Endothelial cell of umbilical vein (primary cell): Measurements from ENCODE around the gene CHCHD3. TPM values are rescaled to one million over a fixed set of nuclear protein-coding genes. Genes with fewer than 3 reads are reported as not detected.

ENCODE experiments used
- BruUV-seq: library from RNA; stranded (reverse); fragments of 400-500 nt; replicated peaks from 2 replicates; lab custom pipeline; 2021; lab: Mats Ljungman, UMichigan
- CTCF ChIA-PET: fragments of 300-600, 350-600 bp; sonication (Branson Sonifier 250); formaldehyde crosslinking; loops from one replicate; lab custom pipeline; 2021; ENCODE audit warnings: antibody characterized with exemption, inconsistent platforms; lab: Charles Lee
- POLR2A ChIA-PET: fragments of 300-600, 350-600 bp; sonication (Branson Sonifier 250); formaldehyde crosslinking; loops from one replicate; lab custom pipeline; 2021; ENCODE audit warnings: antibody characterized with exemption, inconsistent platforms; lab: Charles Lee
- DNase-seq: peaks from one replicate; pipeline ENCODE4 v3.0.0-alpha.2; 2011; ENCODE audit warnings: low read depth, low spot score
- FAIRE-seq: peaks from 2 replicates; lab custom pipeline; 2011; peaks lifted over from hg19 to GRCh38; lab: Jason Lieb, UNC
- H2AFZ ChIP-seq: 2 replicates; pipeline ENCODE4 v1.6.0; 2012; ENCODE audit warnings: low read depth, low read length, control low read depth, inconsistent platforms
- H3K27ac ChIP-seq: 2 replicates; pipeline ENCODE4 v1.5.1; 2011; ENCODE audit warnings: low read depth, mild to moderate bottlenecking, control low read depth, low read length, moderate library complexity; ENCODE audit not compliant: insufficient read depth
- H3K27me3 ChIP-seq, 2 experiments: 2 replicates each; pipeline versions ENCODE4 v1.6.0 to v1.6.1; 2011; ENCODE audit warnings: low read length in 2 of 2, mixed read lengths in 1 of 2; ENCODE audit not compliant: control insufficient read depth in 2 of 2, insufficient read depth in 2 of 2
- H3K36me3 ChIP-seq, 2 experiments: 2 replicates in 1 of 2; 3 replicates in 1 of 2; pipeline ENCODE4 v1.5.1; 2011; ENCODE audit warnings: low read length in 2 of 2, mild to moderate bottlenecking in 1 of 2, moderate library complexity in 1 of 2; ENCODE audit not compliant: control insufficient read depth in 2 of 2, insufficient read depth in 2 of 2; ENCODE audit errors: extremely low read depth in 1 of 2
- H3K4me1 ChIP-seq: 3 replicates; pipeline ENCODE4 v1.5.1; 2011; ENCODE audit warnings: mild to moderate bottlenecking, low read length; ENCODE audit not compliant: control insufficient read depth, insufficient read depth; ENCODE audit errors: extremely low read depth
- H3K4me2 ChIP-seq: 2 replicates; pipeline ENCODE4 v1.6.1; 2011; ENCODE audit warnings: low read length, control low read depth, mixed read lengths; ENCODE audit not compliant: insufficient read depth
- H3K4me3 ChIP-seq, 3 experiments: fragments of 200-600 bp in 1 of 3; sonication (generic), shearing (Covaris generic) in 1 of 3; replicated peaks in 1 of 3; 2 replicates each; pipeline ENCODE4 v1.5.1; 2011 to 2016; ENCODE audit warnings: control low read depth in 3 of 3, low read length in 3 of 3, mild to moderate bottlenecking in 2 of 3, inconsistent platforms in 1 of 3, low read depth in 1 of 3, moderate library complexity in 1 of 3; ENCODE audit not compliant: insufficient read depth in 1 of 3
- H3K79me2 ChIP-seq: 2 replicates; pipeline ENCODE4 v1.6.0; 2012; ENCODE audit warnings: low read length, inconsistent platforms; ENCODE audit not compliant: control insufficient read depth, insufficient read depth
- H3K9ac ChIP-seq: replicated peaks from 2 replicates; pipeline ENCODE3; 2011; ENCODE audit warnings: low read length, control low read depth; ENCODE audit not compliant: insufficient read depth; ENCODE audit errors: extremely low read depth
- H3K9me1 ChIP-seq: replicated peaks from 3 replicates; pipeline ENCODE4 v1.6.0; 2011; ENCODE audit warnings: mild to moderate bottlenecking, low read length; ENCODE audit not compliant: control insufficient read depth, insufficient read depth; ENCODE audit errors: extremely low read depth
- H3K9me3 ChIP-seq: replicated peaks from 2 replicates; pipeline ENCODE4 v1.5.1; 2012; ENCODE audit warnings: low read length, inconsistent platforms; ENCODE audit not compliant: control insufficient read depth, insufficient read depth
- H4K20me1 ChIP-seq: replicated peaks from 2 replicates; pipeline ENCODE3; 2011; ENCODE audit warnings: mild to moderate bottlenecking, low read length; ENCODE audit not compliant: control insufficient read depth, insufficient read depth; ENCODE audit errors: extremely low read depth
- EZH2 ChIP-seq: IDR thresholded peaks from 2 replicates; pipeline ENCODE4 v1.6.1; 2012; ENCODE audit warnings: borderline replicate concordance, low read depth, mild to moderate bottlenecking, moderate library complexity, low read length, inconsistent platforms; ENCODE audit not compliant: severe bottlenecking
- FOS ChIP-seq: IDR thresholded peaks from 2 replicates; pipeline ENCODE4 v1.6.1; 2011; ENCODE audit warnings: mild to moderate bottlenecking, low read length, moderate library complexity, borderline replicate concordance; ENCODE audit not compliant: insufficient read depth
- GATA2 ChIP-seq: IDR thresholded peaks from 2 replicates; pipeline ENCODE4 v1.7.0; 2011; ENCODE audit warnings: low read depth, mild to moderate bottlenecking, moderate library complexity, mixed read lengths, low read length; ENCODE audit not compliant: insufficient read length, insufficient read depth
- JUN ChIP-seq: IDR thresholded peaks from 2 replicates; pipeline ENCODE4 v1.6.1; 2011; ENCODE audit warnings: borderline replicate concordance, low read depth; ENCODE audit not compliant: insufficient read length, insufficient read depth
- MAX ChIP-seq: IDR thresholded peaks from 2 replicates; pipeline ENCODE4 v1.6.1; 2011; ENCODE audit not compliant: insufficient read depth, insufficient read length
- MYC ChIP-seq: IDR thresholded peaks from one replicate; pipeline ENCODE4 v1.6.1; 2011; ENCODE audit warnings: mild to moderate bottlenecking, low read depth, low read length
- POLR2A ChIP-seq: IDR thresholded peaks from 2 replicates; pipeline ENCODE4 v1.6.1; 2012; ENCODE audit warnings: low read depth, mild to moderate bottlenecking, control low read depth, low read length
- POLR2AphosphoS5 ChIP-seq: IDR thresholded peaks from 2 replicates; pipeline ENCODE4 v1.6.1; 2012; ENCODE audit warnings: low read depth, mild to moderate bottlenecking, control low read depth, low read length, moderate library complexity; ENCODE audit not compliant: insufficient read depth
- dilution Hi-C: fragments of 300-500 bp; cut with MboI; formaldehyde crosslinking; loops from one replicate; pipeline ENCODE4 v1.15.0; 2019; ENCODE audit warnings: low sequenced_read_pairs; ENCODE audit not compliant: extremely low pct_ligation_motif_present
- intact Hi-C: fragments of 100-400 bp; cut with micrococcal nuclease; formaldehyde crosslinking; loops from one replicate; pipeline ENCODE4 v1.10.0; 2022
- polyA plus RNA-seq, 4 experiments: library from polyadenylated mRNA; depleted of rRNA in 3 of 4; stranded (reverse) in 3 of 4; unstranded in 1 of 4; fragments of >200 nt; gene quantifications; 2 replicates each; pipeline versions ENCODE4 v1.2.1 to v1.2.3, GENCODE V29; 2011 to 2012; ENCODE audit warnings: missing spikeins in 1 of 4
- total RNA-seq: library from RNA; stranded (reverse); gene quantifications from 2 replicates; pipeline ENCODE4 v1.2.3, GENCODE V29; 2021
- TF ChIP-seq, protein P1 (sequence below), 2 donors: IDR thresholded peaks; 1 replicate in 1 of 2; 2 replicates in 1 of 2; pipeline ENCODE4 v1.5.1; 2011; ENCODE audit warnings: low read length in 2 of 2, mild to moderate bottlenecking in 2 of 2, moderate library complexity in 2 of 2, control low read depth in 1 of 2, inconsistent platforms in 1 of 2, low read depth in 1 of 2; ENCODE audit not compliant: insufficient read depth in 1 of 2; ENCODE audit errors: extremely low read depth in 1 of 2

CHCHD3 gene
- total and polyA plus RNA-seq, 2 donors (not counting 3 experiments of a cell fraction or from before 2014, with no cell fraction given): 22.0 to 63.7 TPM

DNA sequence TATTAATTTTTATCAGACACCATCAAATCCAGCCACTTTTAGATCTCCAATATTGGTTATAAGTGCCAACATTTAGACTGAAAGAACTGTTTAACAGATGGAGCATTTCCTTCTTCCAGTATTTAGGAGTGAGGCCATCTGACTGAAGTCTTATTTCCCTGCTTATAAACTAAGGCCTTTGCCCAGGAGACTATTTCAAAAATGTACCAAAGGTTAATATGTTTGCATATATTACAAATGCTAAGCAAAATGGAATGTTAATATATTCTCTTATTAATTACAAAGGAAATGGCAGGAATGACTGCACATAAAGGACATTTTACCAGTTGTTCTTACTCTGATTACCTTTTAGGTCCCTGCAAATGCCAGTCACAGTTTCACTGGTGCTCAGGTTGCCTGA, 266.8 kb downstream of the CHCHD3 start:
- intact Hi-C loops (no loop called here), dilution Hi-C loops (no loop called here)
- H3K4me2 ChIP-seq: no peak overlapping the region
- no peaks in the 10 kb centered on the region for H3K9me1 ChIP-seq
- H3K36me3 ChIP-seq: no peaks in the 10 kb centered on the region
- ChIA-PET CTCF (no interaction called here), POLR2A (no interaction called here)
- no peaks in the 10 kb centered on the region for H4K20me1 ChIP-seq
- DNase-seq: no peak
- no peak for FAIRE-seq
- no peaks in the 10 kb centered on the region for H3K9me3 ChIP-seq
- no peak overlapping the region for H3K9ac ChIP-seq
- no TSS peak for BruUV-seq
- TF ChIP-seq POLR2AphosphoS5 (no peak), EZH2 (no peak), POLR2A (no peak), GATA2 (no peak), MAX (no peak), MYC (no peak), FOS (no peak), JUN (no peak)
- TF ChIP-seq, protein P1, sequence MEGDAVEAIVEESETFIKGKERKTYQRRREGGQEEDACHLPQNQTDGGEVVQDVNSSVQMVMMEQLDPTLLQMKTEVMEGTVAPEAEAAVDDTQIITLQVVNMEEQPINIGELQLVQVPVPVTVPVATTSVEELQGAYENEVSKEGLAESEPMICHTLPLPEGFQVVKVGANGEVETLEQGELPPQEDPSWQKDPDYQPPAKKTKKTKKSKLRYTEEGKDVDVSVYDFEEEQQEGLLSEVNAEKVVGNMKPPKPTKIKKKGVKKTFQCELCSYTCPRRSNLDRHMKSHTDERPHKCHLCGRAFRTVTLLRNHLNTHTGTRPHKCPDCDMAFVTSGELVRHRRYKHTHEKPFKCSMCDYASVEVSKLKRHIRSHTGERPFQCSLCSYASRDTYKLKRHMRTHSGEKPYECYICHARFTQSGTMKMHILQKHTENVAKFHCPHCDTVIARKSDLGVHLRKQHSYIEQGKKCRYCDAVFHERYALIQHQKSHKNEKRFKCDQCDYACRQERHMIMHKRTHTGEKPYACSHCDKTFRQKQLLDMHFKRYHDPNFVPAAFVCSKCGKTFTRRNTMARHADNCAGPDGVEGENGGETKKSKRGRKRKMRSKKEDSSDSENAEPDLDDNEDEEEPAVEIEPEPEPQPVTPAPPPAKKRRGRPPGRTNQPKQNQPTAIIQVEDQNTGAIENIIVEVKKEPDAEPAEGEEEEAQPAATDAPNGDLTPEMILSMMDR (IDR thresholded peaks at IDR 0.05; ENCODE audit: extremely low read depth in 1 of 2, insufficient read depth in 1 of 2, low read depth in 1 of 2, low read length in 2 of 2): no peak
- H3K27ac ChIP-seq: no peak overlapping the region
- no peak overlapping the region for H2AFZ ChIP-seq
- no peaks in the 10 kb centered on the region for H3K27me3 ChIP-seq
- no peaks in the 10 kb centered on the region for H3K4me1 ChIP-seq
- H3K4me3 ChIP-seq: no peak overlapping the region
- no peaks in the 10 kb centered on the region for H3K79me2 ChIP-seq
